ENCODE data around the gene GIMAP6.
"Not testable (repeated sequence)": the region's sequence is repeated elsewhere in the genome, so short reads cannot be mapped to it uniquely, and the experiment has no call there.

GIMAP6 gene

DNA sequence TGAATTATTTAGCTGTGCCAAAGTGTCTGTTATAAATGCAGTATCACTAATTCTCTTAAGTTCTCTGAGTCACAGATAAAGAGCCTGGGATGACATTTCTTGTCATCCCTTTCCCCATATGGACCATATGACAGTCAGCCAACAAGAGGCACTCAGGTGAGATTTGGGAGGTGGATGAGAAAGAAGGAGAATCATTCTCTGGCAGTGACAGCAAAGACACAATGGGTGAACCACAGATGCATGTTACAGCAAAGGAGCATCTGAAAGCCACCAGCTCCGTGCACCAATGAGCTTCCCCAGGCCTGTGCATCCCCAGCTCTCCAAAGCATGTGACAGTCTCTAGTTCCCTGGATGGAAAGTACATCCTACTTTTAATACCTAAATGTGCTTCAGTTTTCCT, 10.8 kb downstream of the GIMAP6 start:
- TF ChIP-seq POLR2A (IDR thresholded peaks at IDR 0.05; ENCODE audit: low read depth, low read length), result no peak
- FAIRE-seq (no peak), DNase-seq (ENCODE audit: insufficient read length, low spot score) (no peak)

DNA sequence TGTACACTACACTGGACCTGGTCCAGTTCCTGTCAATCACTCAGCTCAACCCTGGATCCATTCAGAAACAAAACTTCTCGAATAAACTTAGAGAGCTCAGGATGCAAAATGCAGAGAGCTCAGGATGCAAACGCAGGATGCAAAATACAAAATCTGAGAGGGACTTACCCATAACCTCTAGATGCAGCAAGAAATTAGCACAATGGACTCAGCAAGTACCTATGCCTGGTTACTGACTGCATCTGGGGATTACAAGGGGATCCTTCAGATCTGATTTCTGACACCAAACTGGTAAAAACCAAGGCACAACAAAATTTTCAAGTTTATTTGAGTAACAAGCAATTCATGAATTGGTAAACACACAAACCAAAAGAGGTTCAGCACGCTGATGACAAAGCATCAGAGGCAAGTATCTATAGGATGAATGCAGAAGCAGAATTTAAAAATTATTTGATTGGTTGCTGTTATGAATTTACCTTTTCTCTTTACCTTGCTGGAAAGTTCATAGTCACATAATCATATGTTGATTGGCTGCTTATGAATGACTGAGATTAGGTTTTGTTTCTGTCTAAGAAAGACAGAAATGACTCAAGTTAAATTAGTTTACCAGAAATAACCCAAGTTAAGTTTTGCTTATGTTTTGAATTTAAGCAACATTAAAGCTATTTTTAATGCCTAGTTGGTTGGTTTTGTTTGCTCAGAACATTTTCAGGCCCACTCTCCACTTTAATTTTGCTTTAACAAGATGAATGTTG, 11.4 kb downstream of the GIMAP6 start:
- no peak for TF ChIP-seq POLR2A (IDR thresholded peaks at IDR 0.05; ENCODE audit: low read depth, low read length)
- FAIRE-seq (no peak), DNase-seq (ENCODE audit: insufficient read length, low spot score) (no peak)

DNA sequence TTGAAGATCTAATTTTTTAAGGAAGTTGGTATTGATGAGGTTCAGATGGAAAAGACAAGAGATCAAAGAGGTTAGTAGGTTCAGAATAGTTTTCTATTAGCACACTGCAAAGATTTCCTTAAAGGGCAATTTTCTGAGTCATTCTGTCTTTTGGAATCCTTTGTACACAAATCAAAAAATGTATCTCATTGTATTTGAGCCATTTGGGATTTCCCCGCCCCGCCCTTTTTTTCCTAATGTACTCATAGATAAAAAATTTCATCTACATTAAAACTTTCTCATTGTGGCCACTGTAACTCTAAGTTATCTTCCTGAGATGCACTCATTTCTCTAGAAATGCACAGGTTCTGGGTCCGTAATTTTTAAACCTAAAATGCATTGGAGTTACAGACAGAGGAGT, 12.1 kb downstream of the GIMAP6 start:
- DNase-seq (ENCODE audit: insufficient read length, low spot score), result no peak
- TF ChIP-seq POLR2A (IDR thresholded peaks at IDR 0.05; ENCODE audit: low read depth, low read length), result no peak
- no peak for FAIRE-seq

DNA sequence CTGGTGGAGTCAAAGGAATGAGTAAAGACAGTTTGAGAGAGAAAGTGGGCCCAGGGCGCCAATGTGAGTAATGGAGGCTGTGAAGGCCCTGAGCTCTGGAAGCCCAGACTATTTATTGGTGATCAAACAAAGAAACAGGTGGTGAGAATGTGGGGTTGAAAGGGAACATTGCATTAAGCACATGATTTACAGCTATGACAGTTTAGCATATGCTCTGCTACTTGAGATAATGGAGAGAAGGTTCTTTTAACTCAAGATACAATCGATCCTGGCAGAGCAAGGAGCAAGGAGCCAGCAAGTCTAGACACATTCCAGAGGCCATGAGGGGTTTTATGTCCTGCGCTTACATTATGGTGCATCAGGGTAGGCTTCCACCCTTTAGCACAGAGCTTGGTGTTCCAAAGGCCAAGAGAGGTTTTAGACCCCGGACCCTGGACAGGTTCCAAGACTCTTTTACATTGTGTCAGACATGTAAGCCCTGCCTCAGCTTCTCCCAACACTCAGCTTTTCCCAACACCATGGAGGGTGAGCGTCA, 16.9 kb downstream of the GIMAP6 start:
- not testable (repeated sequence) for DNase-seq (ENCODE audit: insufficient read length, low spot score); FAIRE-seq

DNA sequence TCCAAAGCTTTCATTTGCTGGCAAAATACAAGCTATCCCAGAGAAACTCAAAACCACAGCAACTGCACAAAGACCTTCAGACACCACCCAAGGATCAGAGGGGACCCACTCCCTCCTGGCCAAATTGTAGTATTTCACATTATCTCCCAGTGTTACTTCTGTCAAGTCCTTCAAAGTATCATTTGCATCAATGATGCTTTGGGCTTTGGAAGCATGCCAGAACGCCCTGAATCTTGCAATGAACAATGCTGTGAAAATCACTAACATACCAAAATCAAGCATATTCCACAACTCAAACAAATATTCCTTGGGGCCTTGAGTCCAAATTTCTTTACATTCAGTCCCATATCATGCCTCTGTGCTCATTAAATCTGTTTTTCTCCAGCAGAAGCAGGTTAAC, 17.8 kb downstream of the GIMAP6 start:
- not testable (repeated sequence) for DNase-seq (ENCODE audit: insufficient read length, low spot score); FAIRE-seq

DNA sequence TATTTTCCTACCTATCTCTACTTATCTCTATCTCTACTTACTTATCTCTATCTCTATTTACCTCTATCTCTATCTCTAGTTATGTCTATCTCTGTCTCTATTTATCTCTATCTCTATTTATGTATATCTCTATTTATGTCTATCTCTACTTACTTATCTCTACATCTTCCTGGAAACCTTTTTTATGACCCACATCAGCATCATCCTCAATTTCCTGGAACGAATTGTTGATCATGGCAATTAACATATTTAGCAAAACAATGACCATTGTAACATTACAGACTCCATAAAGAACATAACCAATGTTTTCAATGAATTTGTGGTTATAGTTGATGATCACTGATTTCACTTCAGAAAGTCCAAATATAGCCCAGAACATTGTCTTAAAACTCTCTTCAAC, 18.3 kb downstream of the GIMAP6 start:
- no peak for FAIRE-seq
- no peak for TF ChIP-seq POLR2A (IDR thresholded peaks at IDR 0.05; ENCODE audit: low read depth, low read length)

DNA sequence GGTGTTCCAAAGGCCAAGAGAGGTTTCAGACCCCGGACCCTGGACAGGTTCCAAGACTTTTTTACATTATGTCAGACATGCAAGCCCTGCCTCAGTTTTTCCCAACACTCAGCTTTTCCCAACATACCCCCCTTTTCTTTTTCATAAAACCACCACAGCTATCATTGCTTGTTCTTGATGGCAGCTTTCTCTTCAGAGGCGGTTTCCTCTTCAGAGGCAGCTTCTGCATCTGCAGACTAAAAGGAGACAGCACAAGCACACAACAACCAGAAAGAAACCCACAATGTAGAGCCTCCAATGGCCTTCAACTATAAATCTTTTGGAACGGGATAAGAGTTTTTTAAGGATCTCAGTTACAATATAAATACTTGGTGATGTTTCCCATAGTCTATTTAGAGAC, 19.3 kb downstream of the GIMAP6 start:
- DNase-seq (ENCODE audit: insufficient read length, low spot score), result no peak
- no peak for FAIRE-seq
- TF ChIP-seq POLR2A (IDR thresholded peaks at IDR 0.05; ENCODE audit: low read depth, low read length), result no peak

More for the DNA sequence above, 18.3 kb downstream of the GIMAP6 start:
- DNase-seq (ENCODE audit: insufficient read length, low spot score), result no peak

DNA sequence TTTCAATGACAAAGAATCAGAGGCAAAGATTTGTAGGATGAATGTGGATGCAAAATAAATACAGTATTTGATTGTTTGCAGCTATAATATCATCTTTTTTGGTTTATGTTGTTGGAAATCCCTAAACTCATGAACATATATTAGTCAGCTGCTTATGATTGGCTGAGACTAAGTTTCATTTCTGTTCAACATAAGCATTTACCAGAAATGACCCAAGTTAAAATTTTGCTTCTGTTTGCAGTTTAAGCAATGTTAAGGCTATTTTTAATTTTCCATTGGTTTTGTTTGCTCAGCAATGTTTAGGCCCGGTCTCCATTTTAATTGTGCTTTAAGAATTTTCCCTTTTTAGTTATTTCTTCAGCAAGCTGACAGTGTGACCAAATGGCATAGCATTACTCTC, 22.0 kb downstream of the GIMAP6 start:
- FAIRE-seq, result no peak
- no peak for TF ChIP-seq POLR2A (IDR thresholded peaks at IDR 0.05; ENCODE audit: low read depth, low read length)
- no peak for DNase-seq (ENCODE audit: insufficient read length, low spot score)

DNA sequence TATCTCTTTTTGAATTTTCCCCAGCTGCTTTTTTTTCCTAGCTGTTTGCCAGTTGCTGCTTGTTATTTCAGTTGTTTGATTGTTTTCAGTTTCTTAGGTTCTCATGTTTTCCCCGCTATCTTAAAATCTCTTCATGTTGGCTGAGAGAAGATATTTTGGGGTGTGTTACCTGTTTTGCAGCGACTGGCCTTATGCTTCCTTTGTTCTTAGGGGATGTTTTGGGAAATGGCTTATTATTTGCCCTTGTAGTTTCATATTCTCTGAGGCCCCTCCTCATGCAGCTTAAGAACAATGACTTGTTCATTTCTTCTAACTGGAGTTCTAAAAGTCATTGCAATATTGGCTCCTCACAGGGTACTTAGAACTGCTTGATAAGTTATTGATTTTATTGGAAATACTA, 28.6 kb downstream of the GIMAP6 start:
- DNase-seq (ENCODE audit: insufficient read length, low spot score); FAIRE-seq: not testable (repeated sequence)

DNA sequence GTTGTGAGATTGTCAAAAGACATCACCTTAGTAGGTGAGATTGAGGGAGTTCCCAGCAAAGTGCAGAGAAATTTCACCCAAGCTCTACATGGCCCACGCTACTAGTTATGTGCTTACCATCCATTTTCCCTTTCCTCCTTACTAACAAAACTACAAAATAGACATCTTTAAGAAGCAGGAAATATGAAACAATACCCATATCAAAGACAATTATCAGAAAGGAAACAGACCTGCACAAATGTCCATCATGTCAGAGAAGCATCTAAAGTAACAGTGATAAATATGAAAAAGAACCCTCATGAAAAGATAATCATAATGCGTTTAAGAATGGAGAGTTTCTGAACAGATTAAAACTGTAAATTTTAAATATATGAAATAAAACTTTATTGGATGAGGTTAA, 36.8 kb downstream of the GIMAP6 start:
- no peak for TF ChIP-seq POLR2A (IDR thresholded peaks at IDR 0.05; ENCODE audit: low read depth, low read length)
- DNase-seq (ENCODE audit: insufficient read length, low spot score) (no peak), FAIRE-seq (no peak)

DNA sequence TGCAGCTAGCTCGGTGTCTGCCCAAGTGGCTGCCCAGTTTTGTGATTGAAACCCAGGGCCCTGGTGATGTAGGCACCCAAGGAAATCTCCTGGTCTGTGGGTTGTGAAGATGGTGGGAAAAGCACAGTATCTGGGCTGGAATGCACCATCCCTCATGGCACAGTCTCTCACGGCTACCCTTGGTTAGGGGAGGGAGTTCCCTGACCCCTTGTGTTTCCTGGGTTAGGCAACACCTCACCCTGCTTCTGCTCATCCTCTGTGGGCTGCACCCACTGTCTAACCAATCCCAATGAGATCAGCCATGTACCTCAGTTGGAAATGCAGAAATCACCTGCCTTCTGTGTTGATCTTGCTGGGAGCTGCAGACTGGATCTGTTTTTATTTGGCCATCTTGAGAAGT, 37.4 kb downstream of the GIMAP6 start:
- DNase-seq (ENCODE audit: insufficient read length, low spot score), result no peak
- TF ChIP-seq POLR2A (IDR thresholded peaks at IDR 0.05; ENCODE audit: low read depth, low read length), result no peak
- FAIRE-seq, result no peak

DNA sequence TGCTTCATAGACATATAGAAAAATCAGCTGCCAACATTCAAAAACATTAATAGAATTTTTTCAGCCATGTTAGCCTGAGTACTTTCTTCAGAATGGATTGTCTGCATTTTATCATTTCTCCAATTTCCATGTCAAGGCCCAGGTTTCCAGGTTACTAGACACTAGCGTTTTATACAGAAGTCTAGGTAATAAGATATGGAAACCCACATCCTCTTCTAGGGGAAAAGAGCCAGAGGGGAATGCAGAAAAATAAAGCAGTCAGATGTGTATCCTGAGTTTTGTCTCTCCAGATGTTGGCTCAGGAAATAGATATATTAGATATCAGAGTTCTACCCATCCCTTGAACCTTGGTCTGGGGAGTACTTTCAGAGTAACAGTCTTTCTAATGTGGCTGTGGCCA, 44.6 kb downstream of the GIMAP6 start:
- FAIRE-seq, result no peak
- no peak for TF ChIP-seq POLR2A (IDR thresholded peaks at IDR 0.05; ENCODE audit: low read depth, low read length)
- DNase-seq (ENCODE audit: insufficient read length, low spot score), result no peak

DNA sequence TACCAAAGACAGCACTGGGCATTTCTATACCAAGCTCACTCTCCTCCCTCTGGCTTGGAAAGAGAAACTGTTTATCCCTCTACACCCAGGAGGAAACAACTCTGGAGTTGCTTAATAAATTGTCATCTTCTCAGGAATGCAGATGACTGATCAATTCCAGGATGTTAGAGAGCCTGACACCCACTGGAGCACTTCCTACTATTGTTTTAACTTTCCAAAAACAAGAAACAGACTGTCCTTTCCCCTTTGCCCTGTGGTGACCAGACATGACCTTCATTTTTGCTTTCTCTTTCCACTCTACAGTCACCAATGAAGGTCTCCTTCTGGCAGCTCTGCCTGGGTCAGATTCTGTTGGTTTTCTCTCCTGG, 45.4 kb downstream of the GIMAP6 start:
- DNase-seq (ENCODE audit: insufficient read length, low spot score) (no peak), FAIRE-seq (no peak)
- no peak for TF ChIP-seq POLR2A (IDR thresholded peaks at IDR 0.05; ENCODE audit: low read depth, low read length)

DNA sequence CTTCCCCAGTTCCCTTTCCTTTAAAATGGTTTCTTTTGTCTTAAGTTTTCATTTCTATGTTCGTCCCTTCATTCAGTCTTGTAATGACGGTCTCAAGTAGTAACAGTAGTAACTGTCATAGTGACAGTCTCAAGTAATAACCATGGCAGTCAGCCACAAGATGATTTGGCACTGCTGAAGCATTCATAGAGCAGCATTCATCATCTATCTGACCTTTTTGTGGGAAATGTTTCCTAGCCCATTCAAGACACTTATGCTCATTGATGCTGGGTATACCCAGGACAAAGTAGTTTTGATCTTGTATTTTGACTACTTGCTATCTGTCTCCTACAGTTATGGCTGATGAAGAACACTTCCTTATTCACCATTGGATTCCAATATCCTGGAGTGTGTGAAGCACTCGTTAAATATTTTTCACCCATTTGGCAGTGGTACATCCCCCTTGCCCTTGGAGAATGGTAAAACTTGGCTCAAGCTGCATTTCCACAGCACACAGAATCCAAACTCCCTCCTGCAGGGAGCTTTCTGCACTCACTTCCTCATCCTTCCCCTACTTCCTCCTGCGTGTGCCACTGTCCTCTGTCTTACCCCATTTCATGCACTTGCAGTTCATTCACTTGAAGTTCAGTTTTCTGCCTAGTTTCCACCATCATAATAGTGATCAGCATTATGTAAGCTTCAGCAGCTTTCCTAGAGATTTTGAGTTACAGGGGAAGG, 46.0 kb downstream of the GIMAP6 start:
- no peak for FAIRE-seq
- no peak for TF ChIP-seq POLR2A (IDR thresholded peaks at IDR 0.05; ENCODE audit: low read depth, low read length)
- no peak for DNase-seq (ENCODE audit: insufficient read length, low spot score)

DNA sequence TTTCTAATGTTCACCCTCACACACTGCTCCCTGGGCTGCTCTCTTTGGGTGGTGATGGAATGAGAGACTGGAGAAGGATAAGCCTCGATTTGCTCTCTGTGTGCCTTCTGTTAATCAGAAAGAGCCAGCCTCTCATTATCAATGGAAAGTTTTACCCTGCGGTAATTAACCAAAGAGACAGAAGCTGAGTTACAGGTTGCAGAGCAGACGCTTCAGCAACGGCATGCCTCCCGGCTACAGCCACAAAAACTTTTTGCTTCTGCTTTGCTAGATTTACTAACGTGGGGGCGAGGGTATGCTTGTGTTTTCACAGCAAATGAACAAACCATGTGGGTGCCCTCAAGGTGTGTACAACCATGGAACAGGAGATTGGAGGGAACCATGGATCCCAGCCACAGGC, 47.0 kb downstream of the GIMAP6 start:
- TF ChIP-seq POLR2A (IDR thresholded peaks at IDR 0.05; ENCODE audit: low read depth, low read length), result no peak
- no peak for FAIRE-seq
- no peak for DNase-seq (ENCODE audit: insufficient read length, low spot score)

All from H54 (cell line).